ENCODE data around the gene DDIT4. TPM values are rescaled to one million over a fixed set of nuclear protein-coding genes. Genes with fewer than 3 reads are reported as not detected.

DDIT4 gene
- total and polyA plus RNA-seq, 2 experiments from 2014 or later: 114 to 136 TPM

GRCh38 chr10:72226418-72227027 is 47.2 kb upstream of the DDIT4 start (continued):
- no peak for TF ChIP-seq ZNF462 (CRISPR knock-in tag; IDR thresholded peaks at IDR 0.05)

- Histone ChIP-seq H3K79me2 (replicated peaks; ENCODE audit: insufficient read depth) (peaks cover 68% of the 10 kb centered on the region), H3F3A (replicated peaks; ENCODE audit: low read depth) (0 out of 2 replicates have a peak, but pooled peaks cover 4% of the 10 kb centered on the region), H3K27ac (ENCODE audit: low read depth) (peak overlapping the region; percentile 14; the same call in 1 of the 2 replicates), H4K20me1 (replicated peaks; ENCODE audit: insufficient read depth) (0 out of 2 replicates have a peak, but pooled peaks cover 3% of the 10 kb centered on the region), H3K4me1 (ENCODE audit: insufficient read depth) (no peaks in the 10 kb centered on the region), H2AFZ (no peak overlapping the region), H3K4me3 (no peak overlapping the region), H3K27me3 (ENCODE audit: insufficient read depth) (no peaks in the 10 kb centered on the region), H3K9me2 (ENCODE audit: insufficient read depth) (no peaks in the 10 kb centered on the region), H3K4me2 (no peak overlapping the region), H3K36me3 (ENCODE audit: insufficient read depth) (peaks cover 3% of the 10 kb centered on the region; the same call in 1 of the 2 replicates)
- TF ChIP-seq ETS1 (IDR thresholded peaks at IDR 0.05) (no peak), STAT1 (IDR thresholded peaks at IDR 0.05; ENCODE audit: unreplicated experiment) (no peak), JUNB (IDR thresholded peaks at IDR 0.05; ENCODE audit: unreplicated experiment) (no peak), EZH2 (IDR thresholded peaks at IDR 0.05; ENCODE audit: low read depth, unreplicated experiment) (no peak), POLR2AphosphoS5 (IDR thresholded peaks at IDR 0.05; ENCODE audit: low read depth) (no peak)
- H3K9me3 Mint-ChIP-seq: no peaks in the 10 kb centered on the region
- DNase-seq (ENCODE audit: low spot score) (no peak), ATAC-seq (no peak)
- H3K36me3 Mint-ChIP-seq (ENCODE audit: low read depth): peaks cover 21% of the 10 kb centered on the region
- peaks cover 18% of the 10 kb centered on the region; the same call in 2 of the 3 replicates for H3K4me1 Mint-ChIP-seq
- H3K27me3 Mint-ChIP-seq (ENCODE audit: insufficient read depth, low read depth, poor library complexity): no peaks in the 10 kb centered on the region
- no peak overlapping the region for H3K27ac Mint-ChIP-seq
- no peak overlapping the region for H3K4me3 Mint-ChIP-seq
Measured at GRCh38 chr10:72227826-72228225, 45.9 kb upstream of the DDIT4 start.

Measured in GM23338 (cell line).